SK-N-MC (cell line): ENCODE results near the gene FHIT.

Experiments
- EZH2 ChIP-seq: fragments of 200-600 bp; sonication (generic); IDR thresholded peaks from one replicate; pipeline ENCODE4 v1.6.1; 2017; ENCODE audit warnings: antibody characterized with exemption
- FOXP2 ChIP-seq: optimal IDR thresholded peaks from 2 replicates; pipeline ENCODE3; 2011; ENCODE audit warnings: mild to moderate bottlenecking, moderate library complexity; ENCODE audit not compliant: insufficient read depth; ENCODE audit errors: extremely low read length, control extremely low read depth
- POLR2AphosphoS5 ChIP-seq: IDR thresholded peaks from 2 replicates; pipeline ENCODE4 v1.6.1; 2012; ENCODE audit warnings: mild to moderate bottlenecking, low read depth, low read length, borderline replicate concordance

DNA sequence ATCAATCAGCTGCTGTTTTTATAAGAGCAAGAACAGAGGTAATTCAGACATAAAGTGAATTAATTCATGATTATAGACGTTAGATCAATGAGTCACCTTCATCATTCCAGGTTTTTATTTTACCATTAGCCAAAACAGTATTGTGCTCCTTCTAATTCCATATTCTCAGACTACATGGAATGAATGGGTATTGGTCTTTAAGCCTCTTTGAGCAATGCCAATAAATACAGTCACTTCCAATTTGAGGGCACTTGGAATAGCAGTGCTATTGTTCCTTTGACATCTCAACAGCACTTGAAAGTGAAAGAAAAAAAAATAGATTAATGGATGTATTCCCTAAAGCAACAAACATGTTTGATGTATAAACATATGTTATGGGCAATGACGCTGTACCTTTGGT lies 1370.5 kb downstream of the FHIT start:
- no peak for TF ChIP-seq POLR2AphosphoS5
- TF ChIP-seq EZH2 = no peak
- no peak for TF ChIP-seq FOXP2
